GM10266 (cell line): ENCODE results near the gene ELP4.
"Not testable (repeated sequence)": the region's sequence is repeated elsewhere in the genome, so short reads cannot be mapped to it uniquely, and the experiment has no call there.

ENCODE experiments used
- DNase-seq: peaks from one replicate; pipeline ENCODE4 v3.0.0; 2012; ENCODE audit errors: extremely low spot score
- TF ChIP-seq, protein P1 (sequence below): IDR thresholded peaks from 2 replicates; pipeline ENCODE4 v1.5.1; 2012; ENCODE audit warnings: mild to moderate bottlenecking, low read depth; ENCODE audit not compliant: control insufficient read depth, insufficient read depth; ENCODE audit errors: missing control alignments

ELP4 gene

DNA sequence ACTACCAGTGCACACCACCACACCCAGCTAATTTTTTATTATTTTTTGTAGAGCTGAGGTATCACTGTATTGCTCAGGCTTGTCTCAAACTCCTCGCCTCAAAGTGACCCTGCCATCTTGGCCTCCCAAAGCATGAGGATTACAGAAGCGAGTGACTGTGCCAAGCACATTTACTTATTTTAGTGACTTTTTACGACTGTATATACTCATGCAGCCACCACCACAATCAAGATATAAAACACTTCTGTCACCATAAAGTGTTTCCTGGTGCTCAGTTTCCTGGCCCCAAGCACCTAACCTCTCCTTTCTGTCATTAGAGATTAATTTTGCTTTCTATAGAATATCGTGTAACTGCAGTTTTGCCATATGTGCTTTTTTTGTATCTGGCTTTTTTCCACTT is 25.9 kb downstream of the ELP4 start:
- TF ChIP-seq, protein P1, sequence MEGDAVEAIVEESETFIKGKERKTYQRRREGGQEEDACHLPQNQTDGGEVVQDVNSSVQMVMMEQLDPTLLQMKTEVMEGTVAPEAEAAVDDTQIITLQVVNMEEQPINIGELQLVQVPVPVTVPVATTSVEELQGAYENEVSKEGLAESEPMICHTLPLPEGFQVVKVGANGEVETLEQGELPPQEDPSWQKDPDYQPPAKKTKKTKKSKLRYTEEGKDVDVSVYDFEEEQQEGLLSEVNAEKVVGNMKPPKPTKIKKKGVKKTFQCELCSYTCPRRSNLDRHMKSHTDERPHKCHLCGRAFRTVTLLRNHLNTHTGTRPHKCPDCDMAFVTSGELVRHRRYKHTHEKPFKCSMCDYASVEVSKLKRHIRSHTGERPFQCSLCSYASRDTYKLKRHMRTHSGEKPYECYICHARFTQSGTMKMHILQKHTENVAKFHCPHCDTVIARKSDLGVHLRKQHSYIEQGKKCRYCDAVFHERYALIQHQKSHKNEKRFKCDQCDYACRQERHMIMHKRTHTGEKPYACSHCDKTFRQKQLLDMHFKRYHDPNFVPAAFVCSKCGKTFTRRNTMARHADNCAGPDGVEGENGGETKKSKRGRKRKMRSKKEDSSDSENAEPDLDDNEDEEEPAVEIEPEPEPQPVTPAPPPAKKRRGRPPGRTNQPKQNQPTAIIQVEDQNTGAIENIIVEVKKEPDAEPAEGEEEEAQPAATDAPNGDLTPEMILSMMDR = no peak
- no peak for DNase-seq

DNA sequence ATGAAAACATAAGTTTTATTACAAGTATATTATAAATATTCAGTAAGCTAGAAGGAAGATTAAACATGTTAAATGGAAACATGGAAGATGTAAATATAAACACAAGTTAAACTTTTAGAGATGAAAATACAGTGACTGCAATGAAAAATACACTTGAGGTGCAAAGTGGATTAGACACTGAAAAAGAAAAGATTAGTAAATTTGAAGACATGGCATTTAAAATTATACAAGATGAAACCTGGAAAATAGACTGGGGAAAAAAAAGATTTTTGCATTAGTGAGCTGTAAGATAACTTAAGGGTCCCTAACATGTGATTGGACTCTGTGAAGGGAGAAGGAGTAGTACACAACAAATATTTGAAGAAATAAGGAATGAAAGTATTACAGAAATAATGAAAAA is 33.3 kb downstream of the ELP4 start:
- TF ChIP-seq, protein P1 = no peak
- DNase-seq = no peak

DNA sequence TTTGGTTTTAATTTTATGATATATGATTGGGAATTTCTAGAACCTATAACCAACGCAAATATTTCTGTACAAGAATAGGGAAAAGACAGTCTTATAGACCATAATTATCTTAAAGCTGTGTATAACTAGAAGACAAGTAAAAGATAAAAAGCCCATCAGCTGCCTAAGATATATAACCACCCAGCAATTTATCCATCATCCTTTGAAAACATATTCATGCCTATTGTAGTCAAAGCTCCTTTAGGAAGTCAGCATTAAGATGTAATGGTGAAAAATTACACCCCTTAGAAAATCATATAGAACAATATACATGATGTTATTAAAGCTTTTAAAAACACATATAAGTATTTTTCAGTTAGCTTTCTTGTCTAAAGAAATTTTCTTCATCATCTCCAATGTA is 46.4 kb downstream of the ELP4 start:
- no peak for DNase-seq
- TF ChIP-seq, protein P1 = no peak

DNA sequence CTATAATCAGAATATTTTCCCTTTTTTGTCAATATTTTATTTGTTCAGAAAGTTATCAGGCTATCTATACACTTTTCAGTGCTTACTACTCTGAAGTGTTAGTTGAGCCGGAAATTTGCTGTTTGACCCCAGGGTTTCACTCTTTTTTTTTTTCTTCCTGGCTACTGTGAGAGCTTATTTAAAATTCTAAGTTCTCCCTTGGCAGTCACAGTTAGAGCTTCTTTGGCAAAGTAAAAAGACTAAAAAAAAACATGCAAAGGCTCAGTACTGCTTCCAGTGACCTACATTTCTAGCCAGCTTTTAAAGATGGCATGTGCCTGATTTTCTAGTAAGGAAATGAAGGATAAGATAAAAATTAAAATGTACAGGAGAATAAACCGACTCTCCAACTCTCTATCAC is 48.4 kb downstream of the ELP4 start:
- DNase-seq = no peak
- TF ChIP-seq, protein P1 = no peak

DNA sequence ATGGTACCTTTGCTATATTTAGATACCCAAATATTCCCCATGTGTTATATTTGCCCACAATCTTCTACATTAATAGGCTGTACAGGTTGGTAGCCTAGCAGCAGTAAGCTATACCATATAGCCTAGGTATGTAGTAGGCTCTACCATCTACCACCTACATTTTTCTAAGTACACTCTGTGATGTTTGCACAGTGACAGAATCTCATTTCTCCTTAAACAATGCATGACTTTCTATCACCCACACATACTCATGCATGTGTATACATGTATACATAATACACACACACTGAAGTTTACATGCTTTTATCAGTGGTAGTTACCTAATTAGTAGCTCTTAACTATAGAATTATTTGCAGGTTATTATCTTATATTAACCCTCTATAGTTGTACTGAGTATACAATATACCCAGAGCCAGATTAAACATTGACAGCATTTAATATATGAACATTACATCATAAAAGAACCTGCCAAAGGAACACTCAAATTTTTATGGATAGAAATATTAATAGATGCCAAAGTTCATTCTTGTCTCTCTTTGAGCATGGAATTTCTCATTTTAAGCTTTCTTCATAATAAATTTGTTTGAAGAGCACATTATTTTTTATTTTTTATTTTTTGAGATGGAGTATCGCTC is 51.4 kb downstream of the ELP4 start:
- DNase-seq = no peak
- TF ChIP-seq, protein P1 = no peak

DNA sequence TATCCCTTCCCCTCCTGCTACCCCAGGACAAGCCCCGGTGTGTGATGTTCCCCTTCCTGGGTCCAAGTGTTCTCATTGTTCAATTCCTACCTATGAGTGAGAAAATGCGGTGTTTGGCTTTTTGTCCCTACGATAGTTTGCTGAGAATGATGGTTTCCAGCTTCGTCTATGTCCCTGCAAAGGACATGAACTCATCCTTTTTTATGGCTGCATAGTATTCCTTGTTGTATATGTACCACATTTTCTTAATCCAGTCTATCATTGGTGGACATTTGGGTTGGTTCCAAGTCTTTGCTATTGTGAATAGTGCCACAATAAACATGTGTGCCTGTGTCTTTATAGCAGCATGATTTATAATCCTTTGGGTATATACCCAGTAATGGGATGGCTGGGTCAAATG is 55.0 kb downstream of the ELP4 start:
- DNase-seq = not testable (repeated sequence)

DNA sequence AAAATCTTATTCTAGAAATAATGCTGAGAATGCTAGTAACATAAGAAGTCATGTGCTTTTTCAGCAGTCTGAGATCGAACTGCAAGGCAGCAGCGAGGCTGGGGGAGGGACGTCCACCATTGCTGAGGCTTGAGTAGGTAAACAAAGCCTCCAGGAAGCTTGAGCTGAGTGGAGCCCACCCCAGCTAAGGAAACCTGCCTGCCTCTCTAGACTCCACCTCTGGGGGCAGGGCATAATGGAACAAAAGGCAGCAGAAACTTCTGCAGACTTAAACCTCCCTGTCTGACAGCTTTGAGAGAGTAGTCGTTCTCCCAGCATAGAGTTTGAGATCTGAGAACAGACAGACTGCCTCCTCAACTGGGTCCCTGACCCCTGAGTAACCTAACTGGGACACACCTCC is 64.6 kb downstream of the ELP4 start:
- DNase-seq = not testable (repeated sequence)

DNA sequence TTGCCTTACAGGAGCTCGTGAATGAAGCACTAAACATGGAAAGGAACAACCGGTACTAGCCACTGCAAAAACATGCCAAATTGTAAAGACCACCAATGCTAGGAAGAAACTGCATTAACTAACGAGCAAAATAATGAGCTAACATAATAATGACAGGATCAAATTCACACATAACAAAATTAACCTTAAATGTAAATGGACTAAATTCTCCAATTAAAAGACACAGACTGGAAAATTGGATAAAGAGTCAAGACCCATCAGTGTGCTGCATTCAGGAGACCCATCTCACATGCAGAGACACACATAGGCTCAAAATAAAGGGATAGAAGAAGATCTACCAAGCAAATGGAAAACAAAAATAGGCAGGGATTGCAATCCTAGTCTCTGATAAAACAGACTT is 66.2 kb downstream of the ELP4 start:
- DNase-seq = not testable (repeated sequence)

DNA sequence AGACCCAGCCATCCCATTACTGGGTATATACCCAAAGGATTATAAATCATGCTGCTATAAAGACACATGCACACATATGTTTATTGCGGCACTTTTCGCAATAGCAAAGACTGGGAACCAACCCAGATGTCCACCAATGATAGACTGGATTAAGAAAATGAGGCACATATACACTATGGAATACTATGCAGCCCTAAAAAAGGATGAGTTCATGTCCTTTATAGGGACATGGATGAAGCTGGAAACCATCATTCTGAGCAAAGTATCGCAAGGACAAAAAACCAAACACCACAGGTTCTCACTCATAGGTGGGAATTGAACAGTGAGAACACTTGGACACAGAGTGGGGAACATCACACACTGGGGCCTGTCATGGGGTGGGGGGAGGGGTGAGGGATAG is 69.8 kb downstream of the ELP4 start:
- not testable (repeated sequence) for DNase-seq

DNA sequence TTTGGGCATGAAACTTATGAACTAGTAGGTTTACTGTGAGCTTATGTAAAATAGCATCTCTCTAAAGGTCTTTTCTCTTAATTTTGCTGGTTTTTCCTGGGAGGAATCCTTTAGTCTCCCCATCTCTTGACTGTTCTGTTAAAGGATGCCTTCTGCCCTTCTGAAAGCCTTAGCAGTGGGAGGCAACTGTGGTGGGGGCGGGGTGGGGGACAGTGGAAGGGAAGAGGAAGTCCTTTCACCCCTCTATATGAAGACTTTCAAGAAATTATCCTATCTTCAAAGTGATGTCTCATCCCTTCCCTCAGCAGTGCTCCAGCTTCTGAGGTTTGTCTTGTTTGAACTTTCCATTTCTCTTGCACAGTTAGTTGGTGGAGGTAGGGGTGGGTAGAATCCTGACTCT is 73.1 kb downstream of the ELP4 start:
- no peak for DNase-seq
- TF ChIP-seq, protein P1 = no peak
